Testis (tissue), 3 donors: ENCODE data around the gene NHSL2. TPM values are rescaled to one million over a fixed set of nuclear protein-coding genes. Genes with fewer than 3 reads are reported as not detected.

ENCODE experiments used
- DNase-seq: peaks from one replicate; pipeline ENCODE4 v3.0.0-alpha.2; 2019
- H3K27ac ChIP-seq, 2 donors: fragments of 200-600 bp; sonication (generic); one replicate each; pipeline ENCODE4 v1.5.1; 2019
- H3K27me3 ChIP-seq: fragments of 200-600 bp; sonication (generic); one replicate; pipeline ENCODE4 v1.5.1; 2019
- H3K36me3 ChIP-seq: fragments of 200-600 bp; sonication (generic); one replicate; pipeline ENCODE4 v1.5.1; 2017; ENCODE audit warnings: low read depth; ENCODE audit errors: missing control alignments
- H3K4me1 ChIP-seq: fragments of 200-600 bp; sonication (generic); one replicate; pipeline ENCODE4 v1.5.1; 2019
- H3K4me3 ChIP-seq, 2 donors: fragments of 200-600 bp; sonication (generic); one replicate each; pipeline ENCODE4 v1.5.1; 2017 to 2019
- H3K9me3 ChIP-seq: fragments of 200-600 bp; sonication (generic); one replicate; pipeline ENCODE4 v1.5.1; 2017
- CTCF ChIP-seq, 3 experiments: fragments of 450-650 bp in 2 of 3; fragments of 200-600 bp in 1 of 3; sonication (generic) in 1 of 3; IDR thresholded peaks; one replicate each; pipeline ENCODE4 v1.5.1; 2016 to 2019; ENCODE audit warnings: antibody characterized with exemption in 3 of 3, mild to moderate bottlenecking in 2 of 3, moderate library complexity in 1 of 3
- POLR2A ChIP-seq: fragments of 450-650 bp; IDR thresholded peaks from one replicate; pipeline ENCODE4 v1.6.1; 2017; ENCODE audit warnings: antibody characterized with exemption, mild to moderate bottlenecking, moderate library complexity
- WGBS, 2 donors: methylation state at CpG; one replicate each; pipeline ENCODE4 v1.1.5; 2018; 5-methylcytosine and 5-hydroxymethylcytosine counted together
- intact Hi-C: fragments of 100-400 bp; cut with DNase I; formaldehyde crosslinking; loops from one replicate; pipeline ENCODE4 v1.15.1; 2023; ENCODE audit warnings: low total_unique reads
- polyA plus RNA-seq: library from polyadenylated mRNA; stranded (reverse); fragments of 350-450 nt; fragmentation: Illumina TruSeq; extraction: RNeasy Lipid Tissue Mini Kit (QIAGEN cat#74804); gene quantifications from one replicate; pipeline ENCODE4 v1.2.3, GENCODE V29; 2014; ENCODE audit warnings: low read depth, low replicate concordance; ENCODE audit not compliant: insufficient read depth
- total RNA-seq, 2 donors: library from RNA; depleted of rRNA; stranded (reverse); fragments of >200 nt; gene quantifications; one replicate each; pipeline ENCODE4 v1.2.3, GENCODE V29; 2016

The NHSL2 gene
- total and polyA plus RNA-seq, 3 donors from 2014 or later = 9.5 to 33.1 (median 32.5) TPM

- Histone ChIP-seq H3K9me3 (no peaks in the 10 kb centered on the region), H3K27ac (peak overlapping the region; percentile 59 to 72), H3K4me1 (peaks cover 16% of the 10 kb centered on the region), H3K4me3 (no peak overlapping the region), H3K27me3 (no peaks in the 10 kb centered on the region), H3K36me3 (no peaks in the 10 kb centered on the region)
- 27 to 55% methylated on average over 2 to 6 of the region's 6 CpGs for WGBS, 2 donors
- peak; percentile 83 for DNase-seq
- intact Hi-C loops = no loop called here
- TF ChIP-seq POLR2A (no peak), CTCF (IDR thresholded peaks at IDR 0.05) (no peak)
These were observed 152.3 kb downstream of the NHSL2 start for GRCh38 chrX:72062916-72063315.

GRCh38 chrX:72069350-72070160 is 158.9 kb downstream of the NHSL2 start:
- intact Hi-C loops = no loop called here
- H3K9me3 ChIP-seq = no peaks in the 10 kb centered on the region
- H3K27me3 ChIP-seq = no peaks in the 10 kb centered on the region
- H3K4me1 ChIP-seq = no peaks in the 10 kb centered on the region
- no peaks in the 10 kb centered on the region for H3K36me3 ChIP-seq
- H3K27ac ChIP-seq = no peak overlapping the region
- TF ChIP-seq POLR2A (no peak), CTCF (IDR thresholded peaks at IDR 0.05) (no peak)
- peak; percentile 39 for DNase-seq
- H3K4me3 ChIP-seq = peak overlapping the region in 1 of 2 donors; percentile 44
- WGBS, 2 donors = 51 to 73% methylated on average over 8 to 15 of the region's 16 CpGs

GRCh38 chrX:72071213-72071612 is 160.6 kb downstream of the NHSL2 start:
- intact Hi-C loops = no loop called here
- Histone ChIP-seq H3K4me1 (no peaks in the 10 kb centered on the region), H3K4me3 (no peak overlapping the region), H3K36me3 (no peaks in the 10 kb centered on the region), H3K27ac (no peak overlapping the region), H3K27me3 (no peaks in the 10 kb centered on the region), H3K9me3 (no peaks in the 10 kb centered on the region)
- TF ChIP-seq POLR2A (no peak), CTCF (IDR thresholded peaks at IDR 0.05) (no peak)
- 31 to 42% methylated on average over 2 of the region's 2 CpGs for WGBS, 2 donors
- DNase-seq = no peak

- no peaks in the 10 kb centered on the region for H3K27me3 ChIP-seq
- intact Hi-C loops = no loop called here
- no peaks in the 10 kb centered on the region for H3K36me3 ChIP-seq
- WGBS, 2 donors = 100% methylated on average over 1 of the region's 1 CpG; no CpG with 5 or more reads in 1 of the 2 donors
- TF ChIP-seq CTCF (IDR thresholded peaks at IDR 0.05) (no peak), POLR2A (no peak)
- no peaks in the 10 kb centered on the region for H3K4me1 ChIP-seq
- no peaks in the 10 kb centered on the region for H3K9me3 ChIP-seq
- H3K4me3 ChIP-seq = no peak overlapping the region
- no peak for DNase-seq
- H3K27ac ChIP-seq = no peak overlapping the region
These were observed 163.0 kb downstream of the NHSL2 start for GRCh38 chrX:72073633-72074032.

- H3K27ac ChIP-seq = no peak overlapping the region
These were observed 167.8 kb downstream of the NHSL2 start for GRCh38 chrX:72078411-72078810.

More at GRCh38 chrX:72078411-72078810, 167.8 kb downstream of the NHSL2 start:
- no peak for DNase-seq
- no peaks in the 10 kb centered on the region for H3K27me3 ChIP-seq
- H3K4me1 ChIP-seq = no peaks in the 10 kb centered on the region
- WGBS, 2 donors = 38 to 56% methylated on average over 4 of the region's 4 CpGs
- TF ChIP-seq POLR2A (no peak), CTCF (IDR thresholded peaks at IDR 0.05) (no peak)
- intact Hi-C loops = no loop called here
- no peaks in the 10 kb centered on the region for H3K36me3 ChIP-seq
- no peaks in the 10 kb centered on the region for H3K9me3 ChIP-seq
- H3K4me3 ChIP-seq = no peak overlapping the region
